ENCODE data around the gene DNAH3.
A peak's percentile ranks its signal among the peaks of the same experiment; 100 is the strongest.
"Not testable (repeated sequence)": the region's sequence is repeated elsewhere in the genome, so short reads cannot be mapped to it uniquely, and the experiment has no call there.

DNAH3 gene

DNA sequence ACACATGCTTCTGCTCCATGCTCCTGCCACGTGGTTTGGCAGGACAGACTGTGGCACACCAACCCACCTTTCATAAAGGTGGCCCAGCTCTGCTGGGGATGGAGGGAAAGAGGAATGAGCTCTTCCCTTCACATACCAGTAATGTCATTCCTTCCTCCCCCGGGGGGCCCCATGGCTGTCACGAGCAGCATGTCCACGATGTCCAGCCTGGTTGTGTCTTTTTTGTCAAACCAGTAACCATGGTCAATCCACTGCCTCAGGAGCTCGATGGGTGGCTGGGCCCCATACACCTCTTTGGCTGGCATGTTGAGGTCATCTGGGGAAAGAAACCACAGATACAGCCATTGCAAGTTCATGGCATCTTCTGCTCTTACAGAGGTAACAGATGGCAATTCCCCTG, 153.5 kb downstream of the DNAH3 start:
- no peak for DNase-seq (ENCODE audit: low read depth)

DNA sequence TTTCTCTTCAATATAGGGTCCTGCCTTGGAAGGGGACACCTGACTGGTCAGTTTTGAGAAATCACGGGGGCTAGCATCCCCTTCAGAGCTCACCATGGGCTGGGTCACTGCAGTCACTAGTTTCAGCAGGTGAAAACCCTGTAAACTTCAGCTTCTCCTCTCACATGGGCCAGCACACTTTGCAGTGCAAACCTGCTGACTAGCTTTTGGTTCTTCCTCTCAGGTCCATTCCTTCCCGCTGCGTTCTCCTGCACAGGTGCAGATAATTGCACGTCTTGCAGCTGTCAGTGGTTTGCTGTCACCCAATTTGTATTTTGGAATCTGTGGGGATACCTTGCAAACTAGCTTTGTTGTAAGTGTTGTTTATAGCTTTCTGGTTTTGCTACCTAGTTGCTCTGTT, 154.9 kb downstream of the DNAH3 start:
- DNase-seq (ENCODE audit: low read depth) = no peak

DNA sequence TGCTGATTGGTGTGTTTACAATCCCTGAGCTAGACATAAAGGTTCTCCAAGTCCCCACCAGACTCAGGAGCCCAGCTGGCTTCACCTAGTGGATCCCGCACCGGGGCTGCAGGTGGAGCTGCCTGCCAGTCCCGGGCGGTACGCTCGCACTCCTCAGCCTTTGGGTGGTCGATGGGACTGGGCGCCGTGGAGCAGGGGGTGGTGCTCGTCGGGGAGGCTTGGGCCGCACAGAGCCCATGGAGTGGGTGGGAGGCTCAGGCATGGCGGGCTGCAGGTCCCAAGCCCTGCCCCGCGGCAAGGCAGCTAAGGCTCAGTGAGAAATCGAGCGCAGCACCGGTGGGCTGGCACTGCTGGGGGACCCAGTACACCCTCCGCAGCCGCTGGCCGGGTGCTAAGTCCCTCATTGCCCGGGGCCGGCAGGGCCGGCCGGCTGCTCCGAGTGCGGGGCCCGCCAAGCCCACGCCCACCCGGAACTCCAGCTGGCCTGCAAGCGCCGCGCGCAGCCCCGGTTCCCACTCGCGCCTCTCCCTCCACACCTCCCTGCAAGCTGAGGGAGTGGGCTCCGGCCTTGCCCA, 161.1 kb downstream of the DNAH3 start:
- DNase-seq (ENCODE audit: low read depth) = not testable (repeated sequence)

DNA sequence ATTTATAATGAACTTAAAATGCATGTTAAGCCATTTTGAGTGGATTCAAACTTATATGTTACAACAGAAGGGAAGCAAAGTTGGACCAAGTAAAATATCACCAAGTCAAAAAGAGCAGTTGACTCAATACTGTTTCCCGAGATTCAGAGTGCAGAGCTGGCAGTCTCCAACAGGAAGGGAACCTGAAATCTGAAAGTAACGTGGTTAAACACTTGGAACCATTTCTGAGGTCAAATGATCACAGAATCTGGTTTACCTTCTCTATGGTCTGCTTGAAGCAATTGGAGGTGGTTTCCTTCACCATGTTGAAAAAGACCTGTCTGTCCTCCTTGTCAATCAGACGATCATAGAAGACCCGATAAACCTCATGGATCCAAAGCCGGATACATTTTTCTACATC, 163.6 kb downstream of the DNAH3 start:
- no peak for DNase-seq (ENCODE audit: low read depth)

DNA sequence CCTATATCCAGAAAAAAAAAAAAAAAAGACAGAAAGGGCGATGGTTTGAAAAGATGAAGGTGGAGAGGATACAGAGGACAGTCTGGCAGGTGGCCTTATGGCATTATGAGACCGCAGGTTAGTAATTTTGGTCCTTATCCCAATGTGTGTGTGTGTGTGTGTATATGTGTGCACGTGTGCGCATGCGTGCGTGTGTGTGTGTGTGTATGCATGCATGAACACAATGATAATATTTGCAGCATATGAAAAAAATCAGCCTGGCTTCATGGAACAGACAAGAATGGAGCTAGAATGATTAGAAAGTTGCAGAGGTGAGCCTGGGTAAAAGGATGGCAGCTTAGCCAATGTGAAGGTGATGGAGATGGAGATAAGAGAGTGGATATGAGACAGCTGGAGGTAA, 166.6 kb downstream of the DNAH3 start:
- no peak for DNase-seq (ENCODE audit: low read depth)

DNA sequence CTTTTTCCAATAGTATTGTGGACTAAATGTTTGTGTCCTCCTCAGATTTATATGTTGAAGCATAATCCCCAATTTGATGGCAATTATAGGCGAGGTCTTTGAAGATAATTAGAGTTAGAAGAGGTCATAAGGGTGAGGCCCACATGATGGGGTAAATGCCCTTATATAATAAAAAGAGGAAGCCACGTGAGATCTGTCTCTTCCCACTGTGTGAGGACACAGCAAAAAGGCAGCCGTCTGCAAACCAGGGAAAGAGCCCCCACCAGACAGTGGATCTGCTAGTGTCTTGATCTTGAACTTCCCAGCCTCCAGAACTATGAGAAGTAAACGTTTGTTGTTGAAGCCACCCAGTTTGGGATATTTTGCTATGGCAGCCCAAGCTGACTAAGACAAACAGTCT, 174.1 kb downstream of the DNAH3 start:
- DNase-seq (ENCODE audit: low read depth) = no peak

GRCh38 chr16:20973201-20973600, 177.4 kb downstream of the DNAH3 start:
- DNase-seq (ENCODE audit: low read depth) = not testable (repeated sequence)

DNA sequence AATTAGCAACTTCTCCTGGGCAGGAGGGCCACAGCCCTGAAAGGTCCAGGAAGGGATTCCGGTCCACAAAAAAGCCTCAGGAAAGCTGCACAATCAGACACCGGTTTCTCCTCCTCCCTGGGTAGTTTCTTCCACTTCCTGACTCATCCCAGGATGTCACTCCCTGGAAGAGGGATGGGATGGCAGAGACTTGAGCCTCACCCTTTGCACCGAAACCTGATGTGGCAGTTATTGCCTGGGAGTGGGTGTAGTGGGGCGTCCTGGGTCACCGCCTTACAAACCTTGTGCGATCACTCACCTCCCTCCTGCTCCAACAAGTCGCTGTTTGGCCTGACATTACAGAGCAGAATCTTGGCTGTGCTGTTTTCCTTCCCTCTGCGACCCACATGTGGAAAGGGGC, 179.2 kb downstream of the DNAH3 start:
- no peak for DNase-seq (ENCODE audit: low read depth)

DNA sequence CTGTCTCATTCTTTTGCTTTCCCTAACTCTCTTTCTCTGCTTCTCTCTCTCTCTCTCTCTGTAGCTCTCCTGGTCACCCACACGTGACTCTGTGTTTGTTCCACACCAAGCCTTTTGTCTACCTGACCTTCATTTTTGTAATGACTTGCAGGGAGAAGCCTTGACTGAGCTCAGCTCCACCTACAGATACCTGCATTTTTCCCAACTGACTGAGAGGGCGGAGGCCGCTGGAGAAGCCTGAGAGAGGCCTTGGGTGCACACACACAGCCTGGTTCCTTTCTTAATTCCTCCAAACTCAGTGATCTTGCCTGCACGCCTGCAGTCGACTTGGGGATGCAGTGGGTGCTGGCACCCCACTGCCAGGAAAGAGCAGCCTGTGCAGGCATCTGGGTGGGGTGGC, 181.3 kb downstream of the DNAH3 start:
- DNase-seq (ENCODE audit: low read depth) = no peak

DNA sequence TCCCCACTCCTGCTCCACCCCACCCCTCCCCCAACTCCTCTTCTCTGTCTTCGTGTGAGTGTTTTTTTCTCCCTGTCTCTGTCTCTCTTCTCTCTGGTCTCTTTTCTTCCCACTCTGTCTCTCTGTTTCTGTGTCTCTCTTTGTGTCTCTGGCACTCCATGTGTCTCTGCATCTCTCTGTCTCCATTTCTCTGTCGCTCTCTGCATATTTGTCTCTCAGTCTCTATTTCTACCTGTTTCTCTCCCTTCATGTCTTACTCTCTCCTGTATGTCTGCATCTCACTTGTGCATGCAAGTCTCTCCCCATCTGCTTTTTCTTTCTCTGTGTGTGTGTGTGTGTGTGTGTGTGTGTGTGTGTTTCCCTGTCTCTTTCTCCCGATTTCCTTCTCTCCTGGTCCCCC, 181.9 kb downstream of the DNAH3 start:
- no peak for DNase-seq (ENCODE audit: low read depth)

DNA sequence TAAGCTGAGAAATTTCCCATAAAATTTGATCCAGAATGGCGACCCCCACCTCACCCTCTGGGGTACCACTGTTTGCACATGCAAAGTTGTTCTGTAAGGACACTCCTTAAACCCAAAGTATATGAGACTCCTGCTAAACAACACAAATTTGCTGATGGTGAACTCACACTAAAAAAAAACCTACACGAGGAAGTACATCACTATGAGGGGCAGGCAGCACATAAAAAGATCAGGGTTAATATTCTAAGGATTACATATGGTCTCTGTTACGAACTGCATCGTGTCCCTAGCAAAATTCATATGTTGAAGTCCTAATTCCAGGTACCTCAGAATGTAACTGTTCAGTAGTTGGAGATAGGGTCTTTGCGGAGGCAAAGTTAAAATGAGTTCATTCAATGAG, 189.7 kb downstream of the DNAH3 start:
- DNase-seq (ENCODE audit: low read depth) = no peak

DNA sequence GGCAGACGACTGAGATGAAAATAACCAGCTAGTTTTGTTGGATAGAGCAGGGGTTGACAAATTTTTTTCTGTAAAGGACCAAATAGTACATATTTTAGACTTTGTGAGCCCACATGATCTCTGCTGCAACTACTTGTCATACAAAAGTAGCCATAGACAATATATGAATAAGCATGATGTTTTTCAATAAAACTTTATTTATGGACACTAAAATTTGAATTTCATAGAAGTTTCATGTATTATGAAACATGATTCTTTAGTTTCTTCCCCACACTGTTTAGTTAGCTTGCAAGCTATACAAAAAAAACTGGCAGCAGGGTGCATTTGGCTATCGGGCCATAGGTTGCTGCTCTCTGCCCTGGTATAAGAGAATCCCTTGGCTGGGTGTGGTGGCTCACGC, 193.5 kb downstream of the DNAH3 start:
- DNase-seq (ENCODE audit: low read depth) = no peak

- no peak for DNase-seq (ENCODE audit: low read depth)
Observed at GRCh38 chr16:20956319-20956718, 194.3 kb downstream of the DNAH3 start.

DNA sequence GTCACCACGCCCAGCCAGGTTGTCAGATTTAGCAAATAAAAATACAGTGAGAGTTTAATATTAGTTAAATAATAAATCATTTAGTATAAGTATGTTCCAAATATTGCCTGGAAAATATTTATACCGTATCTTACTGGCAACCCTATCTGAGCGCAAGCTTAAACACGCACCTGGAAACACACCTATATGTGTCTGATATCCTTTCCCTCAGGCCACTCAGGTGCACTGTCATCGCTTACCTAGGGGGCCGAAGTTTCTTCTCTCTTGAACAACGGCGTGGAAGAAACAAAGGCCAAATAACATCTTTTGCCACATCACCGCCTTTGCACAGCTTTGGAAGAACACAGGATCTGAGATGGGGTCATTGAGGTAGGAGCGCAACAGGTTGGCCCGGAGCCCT, 196.1 kb downstream of the DNAH3 start:
- no peak for DNase-seq (ENCODE audit: low read depth)

DNA sequence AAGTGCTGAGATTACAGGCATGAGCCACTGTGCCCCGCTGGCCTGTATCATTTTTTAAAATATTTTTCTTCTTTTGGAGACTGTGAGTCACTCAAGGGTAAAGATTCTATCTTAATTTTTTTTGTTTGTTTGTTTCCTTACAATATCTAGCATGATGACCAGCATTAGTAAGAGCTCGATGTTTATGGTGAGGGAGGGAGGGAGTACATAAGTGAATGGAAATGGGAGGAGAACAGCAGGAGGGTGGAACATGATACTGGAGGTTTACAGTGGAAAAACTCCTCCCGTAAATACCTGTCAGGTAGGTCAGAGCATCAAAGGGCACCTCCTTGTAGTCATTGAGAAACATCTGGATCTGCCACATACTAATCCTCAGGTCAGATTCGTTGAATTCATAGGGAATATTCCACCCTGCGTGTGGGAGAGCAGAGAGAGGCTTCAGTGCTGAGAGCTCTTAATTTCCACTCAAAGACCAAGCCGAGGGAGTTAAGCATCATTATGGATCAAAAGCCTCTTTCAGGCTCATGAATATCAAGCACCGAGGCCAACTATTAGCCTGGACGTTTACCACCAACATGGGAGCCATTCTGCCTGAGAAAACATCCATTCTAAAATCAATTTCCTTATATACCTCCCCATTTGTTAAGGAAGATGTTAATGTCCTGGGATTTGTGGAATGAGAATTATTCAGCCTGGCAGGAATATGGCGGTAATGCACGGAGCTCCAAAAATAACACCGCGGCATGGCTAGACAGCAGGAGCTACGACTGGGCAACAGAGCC, 198.3 kb downstream of the DNAH3 start:
- DNase-seq (ENCODE audit: low read depth) = no peak

- DNase-seq (ENCODE audit: low read depth) = no peak
Observed at GRCh38 chr16:20950294-20950693, 200.4 kb downstream of the DNAH3 start.

GRCh38 chr16:20949660-20950059, 201.0 kb downstream of the DNAH3 start:
- no peak for DNase-seq (ENCODE audit: low read depth)

DNA sequence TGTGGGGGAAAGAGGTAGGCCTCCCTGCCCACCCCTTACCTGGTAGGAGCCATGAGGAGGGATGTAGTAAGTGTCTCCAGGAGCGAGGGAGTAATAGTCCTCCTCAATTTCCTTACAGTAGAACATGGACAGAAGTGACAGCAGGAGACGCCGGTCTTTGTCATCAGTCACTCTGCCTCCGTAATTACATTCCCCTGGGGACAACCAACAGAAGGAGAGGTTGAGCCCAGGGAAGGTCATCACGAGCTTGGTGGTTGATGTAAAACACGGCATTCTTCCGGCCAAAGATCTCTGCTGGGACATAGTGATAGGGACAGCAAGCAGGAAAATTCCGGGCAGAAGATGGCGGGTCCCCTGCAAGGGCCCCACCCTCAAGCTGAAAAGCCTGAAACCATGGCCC, 202.2 kb downstream of the DNAH3 start:
- no peak for DNase-seq (ENCODE audit: low read depth)

- no peak for DNase-seq (ENCODE audit: low read depth)
Observed at GRCh38 chr16:20946015-20946629, 204.5 kb downstream of the DNAH3 start.

- not testable (repeated sequence) for DNase-seq (ENCODE audit: low read depth)
Observed at GRCh38 chr16:20945575-20945875, 205.1 kb downstream of the DNAH3 start.

- peak; percentile 49 for DNase-seq (ENCODE audit: low read depth)
Observed at GRCh38 chr16:20944861-20945574, 205.6 kb downstream of the DNAH3 start.

DNA sequence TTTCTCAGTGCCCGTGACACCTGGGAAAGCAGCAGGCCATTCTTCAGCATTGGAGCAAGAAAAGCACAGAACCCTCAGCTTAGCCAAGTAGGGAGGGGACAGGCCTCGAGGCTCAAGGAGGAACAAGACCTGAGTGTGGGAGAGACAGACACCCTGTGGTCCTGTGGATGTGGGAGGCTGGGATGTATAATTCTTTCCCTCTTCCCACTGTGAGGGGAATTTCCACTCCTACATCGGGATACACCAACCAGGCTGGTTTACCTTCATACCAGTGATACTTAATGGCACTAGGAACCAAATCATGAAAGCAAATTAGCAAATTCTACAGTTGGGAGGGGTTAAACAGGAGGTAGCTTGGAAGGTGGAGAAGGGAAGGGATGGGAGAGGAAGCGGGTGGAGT, 208.4 kb downstream of the DNAH3 start:
- no peak for DNase-seq (ENCODE audit: low read depth)

GRCh38 chr16:20941636-20941926, 209.1 kb downstream of the DNAH3 start:
- no peak for DNase-seq (ENCODE audit: low read depth)
